Uterus (tissue), 2 donors: Measurements from ENCODE around the gene IRX4.

Experiments used
- CTCF ChIP-seq, 4 experiments: fragments of 200-600 bp in 2 of 4; fragments of 450-650 bp in 2 of 4; sonication (generic) in 2 of 4; IDR thresholded peaks; one replicate each; pipeline ENCODE4 v1.5.1; 2016 to 2019; ENCODE audit warnings: antibody characterized with exemption in 4 of 4, mild to moderate bottlenecking in 2 of 4, moderate library complexity in 1 of 4
- POLR2A ChIP-seq, 2 donors: fragments of 450-650 bp; IDR thresholded peaks; one replicate each; pipeline ENCODE4 v1.6.1; 2016; ENCODE audit warnings: antibody characterized with exemption in 2 of 2, mild to moderate bottlenecking in 1 of 2, moderate library complexity in 1 of 2

GRCh38 chr5:1879292-1880263 is 3.1 kb downstream of the IRX4 start:
- no peak for TF ChIP-seq CTCF (IDR thresholded peaks at IDR 0.05)
- no peak for TF ChIP-seq POLR2A (IDR thresholded peaks at IDR 0.05)
